H9 (cell line): ENCODE measurements around the gene PLOD1. TPM values are rescaled to one million over a fixed set of nuclear protein-coding genes. Genes with fewer than 3 reads are reported as not detected.

Experiments
- DNase-seq: peaks from one replicate; pipeline ENCODE4 v3.0.0-alpha.2; 2017
- H2AFZ ChIP-seq: one replicate; pipeline ENCODE4 v1.6.1; 2013; ENCODE audit warnings: mild to moderate bottlenecking, low read length, control low read depth, moderate library complexity
- H2AK5ac ChIP-seq: 2 replicates; pipeline ENCODE4 v1.6.1; 2013; ENCODE audit warnings: low read length, control low read depth, mixed read lengths; ENCODE audit not compliant: insufficient read length
- H2BK120ac ChIP-seq: one replicate; pipeline ENCODE4 v1.6.1; 2013; ENCODE audit warnings: low read depth, mild to moderate bottlenecking, low read length, control low read depth, inconsistent platforms; ENCODE audit not compliant: poor library complexity, severe bottlenecking
- H2BK12ac ChIP-seq: 2 replicates; pipeline ENCODE4 v1.6.1; 2013; ENCODE audit warnings: low read length, control low read depth, mixed read lengths, low read depth; ENCODE audit not compliant: insufficient read length
- H2BK15ac ChIP-seq: 2 replicates; pipeline ENCODE4 v1.6.1; 2013; ENCODE audit warnings: low read depth, low read length, control low read depth
- H2BK20ac ChIP-seq: one replicate; pipeline ENCODE4 v1.6.1; 2013; ENCODE audit warnings: low read depth, mild to moderate bottlenecking, low read length, control low read depth, inconsistent platforms; ENCODE audit not compliant: poor library complexity, severe bottlenecking
- H2BK5ac ChIP-seq: 2 replicates; pipeline ENCODE4 v1.6.1; 2013; ENCODE audit warnings: low read length, control low read depth, mixed read lengths; ENCODE audit not compliant: insufficient read length
- H3K14ac ChIP-seq: 2 replicates; pipeline ENCODE4 v1.6.1; 2013; ENCODE audit warnings: low read length, control low read depth; ENCODE audit not compliant: insufficient read depth
- H3K18ac ChIP-seq: 2 replicates; pipeline ENCODE4 v1.6.1; 2013; ENCODE audit warnings: low read depth, mild to moderate bottlenecking, mixed read lengths, low read length, control low read depth; ENCODE audit not compliant: insufficient read length
- H3K23ac ChIP-seq: 2 replicates; pipeline ENCODE4 v1.6.1; 2013; ENCODE audit warnings: low read length, control low read depth, mixed read lengths, low read depth; ENCODE audit not compliant: insufficient read length
- H3K23me2 ChIP-seq: 2 replicates; pipeline ENCODE4 v1.6.1; 2013; ENCODE audit warnings: low read depth, mild to moderate bottlenecking, mixed read lengths, low read length, control low read depth; ENCODE audit not compliant: insufficient read length, poor library complexity, severe bottlenecking
- H3K27ac ChIP-seq: 2 replicates; pipeline ENCODE4 v1.5.1; 2013; ENCODE audit warnings: low read length, control low read depth, mixed read lengths, low read depth; ENCODE audit not compliant: insufficient read length
- H3K27me3 ChIP-seq: 2 replicates; pipeline ENCODE4 v1.6.1; 2013; ENCODE audit warnings: low read length, control low read depth, inconsistent platforms; ENCODE audit not compliant: insufficient read depth
- H3K4ac ChIP-seq: 2 replicates; pipeline ENCODE4 v1.6.1; 2013; ENCODE audit warnings: low read depth, mild to moderate bottlenecking, control low read depth, inconsistent platforms, low read length, moderate library complexity
- H3K4me1 ChIP-seq: 2 replicates; pipeline ENCODE4 v1.6.1; 2013; ENCODE audit warnings: low read length, control low read depth, inconsistent platforms; ENCODE audit not compliant: insufficient read depth
- H3K4me2 ChIP-seq: 2 replicates; pipeline ENCODE4 v1.6.1; 2013; ENCODE audit warnings: low read length, control low read depth, mixed read lengths; ENCODE audit not compliant: insufficient read length, insufficient read depth
- H3K56ac ChIP-seq: 2 replicates; pipeline ENCODE4 v1.6.1; 2013; ENCODE audit warnings: low read depth, mild to moderate bottlenecking, mixed read lengths, low read length, control low read depth; ENCODE audit not compliant: insufficient read length
- H3K79me1 ChIP-seq: 2 replicates; pipeline ENCODE4 v1.6.1; 2013; ENCODE audit warnings: low read depth, mild to moderate bottlenecking, moderate library complexity, low read length, control low read depth, inconsistent platforms; ENCODE audit not compliant: insufficient read depth, poor library complexity, severe bottlenecking
- H3K79me2 ChIP-seq: 2 replicates; pipeline ENCODE4 v1.6.1; 2013; ENCODE audit warnings: low read length, control low read depth, inconsistent platforms; ENCODE audit not compliant: insufficient read depth
- H3K9ac ChIP-seq: 2 replicates; pipeline ENCODE4 v1.6.1; 2013; ENCODE audit warnings: low read length, control low read depth, mixed read lengths; ENCODE audit not compliant: insufficient read length; ENCODE audit errors: extremely low read depth
- H3K9me3 ChIP-seq: one replicate; pipeline ENCODE4 v1.6.1; 2013; ENCODE audit warnings: low read depth, low read length, inconsistent platforms; ENCODE audit not compliant: control insufficient read depth
- H3T11ph ChIP-seq: one replicate; pipeline ENCODE4 v1.6.1; 2013; ENCODE audit warnings: mild to moderate bottlenecking, low read length, control low read depth, inconsistent platforms
- H4K20me1 ChIP-seq: one replicate; pipeline ENCODE4 v1.6.1; 2013; ENCODE audit not compliant: control insufficient read depth, insufficient read length, insufficient read depth
- H4K5ac ChIP-seq: 2 replicates; pipeline ENCODE4 v1.6.1; 2013; ENCODE audit warnings: low read depth, mild to moderate bottlenecking, mixed read lengths, low read length, control low read depth; ENCODE audit not compliant: insufficient read length
- H4K8ac ChIP-seq: replicated peaks from 2 replicates; pipeline ENCODE4 v1.6.1; 2013; ENCODE audit warnings: low read length, control low read depth, mixed read lengths, low read depth; ENCODE audit not compliant: insufficient read length
- H4K91ac ChIP-seq: 2 replicates; pipeline ENCODE4 v1.6.1; 2013; ENCODE audit warnings: low read depth, mild to moderate bottlenecking, moderate library complexity, mixed read lengths, low read length, control low read depth; ENCODE audit not compliant: insufficient read length
- H3K27ac Mint-ChIP-seq, 3 experiments: 2 replicates in 2 of 3; 3 replicates in 1 of 3; pipeline ENCODE4 v1.8.0; 2020 to 2021; ENCODE audit warnings: mixed read lengths in 3 of 3, mild to moderate bottlenecking in 1 of 3, moderate library complexity in 1 of 3
- H3K27me3 Mint-ChIP-seq: 2 replicates; pipeline ENCODE4 v1.8.0; 2021; ENCODE audit warnings: low read depth, mild to moderate bottlenecking, moderate library complexity, mixed read lengths
- H3K36me3 Mint-ChIP-seq, 3 experiments: 2 replicates in 2 of 3; 3 replicates in 1 of 3; pipeline ENCODE4 v1.8.0; 2020 to 2021; ENCODE audit warnings: low read depth in 3 of 3, mixed read lengths in 3 of 3; ENCODE audit not compliant: insufficient read depth in 1 of 3
- H3K4me1 Mint-ChIP-seq, 2 experiments: 2 replicates each; pipeline ENCODE4 v1.8.0; 2020; ENCODE audit warnings: mixed read lengths in 2 of 2
- H3K4me3 Mint-ChIP-seq, 2 experiments: 2 replicates in 1 of 2; 3 replicates in 1 of 2; pipeline ENCODE4 v1.8.0; 2020 to 2021; ENCODE audit warnings: mild to moderate bottlenecking in 2 of 2, mixed read lengths in 2 of 2, moderate library complexity in 1 of 2
- H3K9me3 Mint-ChIP-seq, 2 experiments: 2 replicates in 1 of 2; 3 replicates in 1 of 2; pipeline ENCODE4 v1.8.0; 2020; ENCODE audit warnings: mild to moderate bottlenecking in 2 of 2, mixed read lengths in 2 of 2, moderate library complexity in 1 of 2
- WGBS: extraction: QIAGEN DNeasy Blood & Tissue Kit; methylation state at CpG from one replicate; pipeline ENCODE4 v1.1.7; 2013; ENCODE audit warnings: missing lambda C conversion rate, low lambda C conversion rate, mixed read lengths; ENCODE audit not compliant: insufficient read length; ENCODE audit errors: extremely low coverage; 5-methylcytosine and 5-hydroxymethylcytosine counted together
- total RNA-seq: library from RNA; stranded (reverse); gene quantifications from 2 replicates; pipeline ENCODE4 v1.2.1, GENCODE V29; 2021
- TF ChIP-seq, protein P1 (sequence below): fragments of 200-600 bp; sonication (generic); conservative IDR thresholded peaks from 3 replicates; pipeline ENCODE4 v1.8.0; 2021; ENCODE audit warnings: antibody characterized with exemption, mild to moderate bottlenecking

Gene PLOD1
- total RNA-seq, 1 experiment from 2014 or later = 57.0 TPM

DNA sequence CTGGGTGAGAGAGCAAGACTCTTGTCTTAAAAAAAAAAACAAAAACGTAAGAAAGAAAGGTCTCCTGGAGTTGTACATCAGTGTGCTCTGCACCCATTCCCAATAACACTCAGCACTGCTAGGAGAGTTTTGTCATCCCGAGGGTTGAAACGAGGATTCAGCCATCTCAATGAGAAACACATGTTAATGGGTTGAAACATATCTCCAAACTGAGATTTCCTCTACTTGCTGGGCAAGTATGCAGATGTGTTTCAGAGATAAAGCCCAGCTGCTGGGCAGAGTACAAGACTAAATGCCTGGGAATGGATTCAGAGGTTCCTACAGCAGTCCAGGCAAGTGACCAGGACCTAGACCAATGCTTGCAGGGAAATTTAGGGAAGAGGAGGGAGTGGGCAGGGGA, 43.1 kb downstream of the PLOD1 start:
- Histone ChIP-seq H3K9me3 (no peaks in the 10 kb centered on the region), H3K4me2 (no peak overlapping the region), H3K56ac (no peak overlapping the region), H4K8ac (no peak overlapping the region), H3K27ac (no peak overlapping the region), H3K18ac (no peak overlapping the region), H3K79me2 (no peaks in the 10 kb centered on the region; the same call in 1 of the 2 replicates), H4K5ac (no peak overlapping the region), H3K14ac (no peak overlapping the region), H2AFZ (no peak overlapping the region), H3K9ac (no peak overlapping the region), H2BK120ac (no peak overlapping the region), H3K27me3 (no peaks in the 10 kb centered on the region), H3K4me1 (no peaks in the 10 kb centered on the region; the same call in 1 of the 2 replicates), H3K79me1 (no peaks in the 10 kb centered on the region), H4K91ac (no peak overlapping the region), H2BK20ac (no peak overlapping the region), H2BK15ac (no peak overlapping the region), H2BK12ac (no peak overlapping the region), H2BK5ac (no peak overlapping the region), H2AK5ac (no peak overlapping the region), H3K4ac (no peak overlapping the region), H3T11ph (no peak overlapping the region), H3K23ac (no peak overlapping the region), H3K23me2 (peaks cover 9% of the 10 kb centered on the region), H4K20me1 (no peaks in the 10 kb centered on the region)
- no CpG with 5 or more reads among the region's 3 CpGs for WGBS
- H3K27ac Mint-ChIP-seq = no peak overlapping the region; a peak in 1 of 7 replicates
- TF ChIP-seq, protein P1, sequence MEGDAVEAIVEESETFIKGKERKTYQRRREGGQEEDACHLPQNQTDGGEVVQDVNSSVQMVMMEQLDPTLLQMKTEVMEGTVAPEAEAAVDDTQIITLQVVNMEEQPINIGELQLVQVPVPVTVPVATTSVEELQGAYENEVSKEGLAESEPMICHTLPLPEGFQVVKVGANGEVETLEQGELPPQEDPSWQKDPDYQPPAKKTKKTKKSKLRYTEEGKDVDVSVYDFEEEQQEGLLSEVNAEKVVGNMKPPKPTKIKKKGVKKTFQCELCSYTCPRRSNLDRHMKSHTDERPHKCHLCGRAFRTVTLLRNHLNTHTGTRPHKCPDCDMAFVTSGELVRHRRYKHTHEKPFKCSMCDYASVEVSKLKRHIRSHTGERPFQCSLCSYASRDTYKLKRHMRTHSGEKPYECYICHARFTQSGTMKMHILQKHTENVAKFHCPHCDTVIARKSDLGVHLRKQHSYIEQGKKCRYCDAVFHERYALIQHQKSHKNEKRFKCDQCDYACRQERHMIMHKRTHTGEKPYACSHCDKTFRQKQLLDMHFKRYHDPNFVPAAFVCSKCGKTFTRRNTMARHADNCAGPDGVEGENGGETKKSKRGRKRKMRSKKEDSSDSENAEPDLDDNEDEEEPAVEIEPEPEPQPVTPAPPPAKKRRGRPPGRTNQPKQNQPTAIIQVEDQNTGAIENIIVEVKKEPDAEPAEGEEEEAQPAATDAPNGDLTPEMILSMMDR = no peak
- no peak for DNase-seq
- H3K4me3 Mint-ChIP-seq = no peak overlapping the region
- H3K27me3 Mint-ChIP-seq = no peaks in the 10 kb centered on the region; the same call in 1 of the 2 replicates
- peaks cover 14 to 36% (median 27%) of the 10 kb centered on the region in 3 experiments; a peak in 5 of 7 replicates for H3K36me3 Mint-ChIP-seq
- peaks cover 14 to 20% of the 10 kb centered on the region in 2 experiments for H3K4me1 Mint-ChIP-seq
- no peaks in the 10 kb centered on the region for H3K9me3 Mint-ChIP-seq
